ENCODE results near the gene SLC25A39. TPM values are rescaled to one million over a fixed set of nuclear protein-coding genes. Genes with fewer than 3 reads are reported as not detected.

The SLC25A39 gene
- total RNA-seq, 1 donor from 2014 or later, result 80.6 TPM

DNA sequence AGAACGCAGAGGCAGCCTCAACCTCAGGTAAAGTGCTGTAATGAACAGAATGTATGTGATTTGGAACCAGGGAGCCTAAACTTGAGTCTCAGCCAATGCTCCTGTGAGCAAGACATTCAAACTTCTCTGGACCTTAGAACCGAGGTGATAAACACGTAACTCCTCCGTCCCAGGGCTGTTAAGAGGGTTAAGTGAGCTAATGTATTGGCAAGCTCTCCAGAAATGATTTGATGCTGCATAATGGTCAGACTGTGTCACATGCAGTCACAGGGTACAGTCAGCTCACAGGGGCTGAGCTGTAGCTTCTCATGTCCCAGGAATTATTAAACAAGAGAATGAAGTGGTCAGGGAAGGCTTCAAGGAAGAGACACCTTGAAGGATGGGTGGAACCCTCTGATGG, 46.6 kb downstream of the SLC25A39 start:
- no peak overlapping the region for H3K27ac Mint-ChIP-seq (ENCODE audit: unreplicated experiment)
- H3K36me3 Mint-ChIP-seq (ENCODE audit: low read depth, unreplicated experiment), result no peaks in the 10 kb centered on the region
- no peaks in the 10 kb centered on the region for H3K79me2 ChIP-seq (ENCODE audit: insufficient read depth, low read length)
- H3K4me1 Mint-ChIP-seq (ENCODE audit: low read depth, unreplicated experiment), result peaks cover 10% of the 10 kb centered on the region
- no peak overlapping the region for H2AFZ ChIP-seq (ENCODE audit: low read depth, low read length)
- peaks cover 20% of the 10 kb centered on the region for H3K4me1 ChIP-seq (ENCODE audit: insufficient read depth, low read length)
- no peaks in the 10 kb centered on the region for H3K27me3 ChIP-seq (ENCODE audit: insufficient read depth, low read length)
- H4K20me1 ChIP-seq (ENCODE audit: insufficient read depth, low read length), result no peaks in the 10 kb centered on the region
- no peak overlapping the region for H3K9ac ChIP-seq (ENCODE audit: low read length)
- H3K4me3 ChIP-seq (ENCODE audit: insufficient read depth, low read depth, low read length), result no peak overlapping the region
- H3K4me3 Mint-ChIP-seq (ENCODE audit: unreplicated experiment), result no peak overlapping the region
- FAIRE-seq (no peak), DNase-seq (ENCODE audit: low read depth) (peak; percentile 42)
- no peaks in the 10 kb centered on the region for H3K9me3 Mint-ChIP-seq (ENCODE audit: unreplicated experiment)
- no peak overlapping the region for H3K4me2 ChIP-seq (ENCODE audit: low read length)
- H3K9me3 ChIP-seq (ENCODE audit: insufficient read depth, low read depth, low read length), result no peaks in the 10 kb centered on the region
- TF ChIP-seq EZH2 (IDR thresholded peaks at IDR 0.05; ENCODE audit: insufficient read depth, low read length), result no peak
- TF ChIP-seq, protein P1, sequence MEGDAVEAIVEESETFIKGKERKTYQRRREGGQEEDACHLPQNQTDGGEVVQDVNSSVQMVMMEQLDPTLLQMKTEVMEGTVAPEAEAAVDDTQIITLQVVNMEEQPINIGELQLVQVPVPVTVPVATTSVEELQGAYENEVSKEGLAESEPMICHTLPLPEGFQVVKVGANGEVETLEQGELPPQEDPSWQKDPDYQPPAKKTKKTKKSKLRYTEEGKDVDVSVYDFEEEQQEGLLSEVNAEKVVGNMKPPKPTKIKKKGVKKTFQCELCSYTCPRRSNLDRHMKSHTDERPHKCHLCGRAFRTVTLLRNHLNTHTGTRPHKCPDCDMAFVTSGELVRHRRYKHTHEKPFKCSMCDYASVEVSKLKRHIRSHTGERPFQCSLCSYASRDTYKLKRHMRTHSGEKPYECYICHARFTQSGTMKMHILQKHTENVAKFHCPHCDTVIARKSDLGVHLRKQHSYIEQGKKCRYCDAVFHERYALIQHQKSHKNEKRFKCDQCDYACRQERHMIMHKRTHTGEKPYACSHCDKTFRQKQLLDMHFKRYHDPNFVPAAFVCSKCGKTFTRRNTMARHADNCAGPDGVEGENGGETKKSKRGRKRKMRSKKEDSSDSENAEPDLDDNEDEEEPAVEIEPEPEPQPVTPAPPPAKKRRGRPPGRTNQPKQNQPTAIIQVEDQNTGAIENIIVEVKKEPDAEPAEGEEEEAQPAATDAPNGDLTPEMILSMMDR (IDR thresholded peaks at IDR 0.05; ENCODE audit: insufficient read depth, low read depth, low read length), result no peak
- peaks cover 35% of the 10 kb centered on the region for H3K27me3 Mint-ChIP-seq (ENCODE audit: low read depth, unreplicated experiment)
- no peak overlapping the region for H3K27ac ChIP-seq (ENCODE audit: low read depth, low read length)
- no peaks in the 10 kb centered on the region for H3K36me3 ChIP-seq (ENCODE audit: insufficient read depth, low read length)

DNA sequence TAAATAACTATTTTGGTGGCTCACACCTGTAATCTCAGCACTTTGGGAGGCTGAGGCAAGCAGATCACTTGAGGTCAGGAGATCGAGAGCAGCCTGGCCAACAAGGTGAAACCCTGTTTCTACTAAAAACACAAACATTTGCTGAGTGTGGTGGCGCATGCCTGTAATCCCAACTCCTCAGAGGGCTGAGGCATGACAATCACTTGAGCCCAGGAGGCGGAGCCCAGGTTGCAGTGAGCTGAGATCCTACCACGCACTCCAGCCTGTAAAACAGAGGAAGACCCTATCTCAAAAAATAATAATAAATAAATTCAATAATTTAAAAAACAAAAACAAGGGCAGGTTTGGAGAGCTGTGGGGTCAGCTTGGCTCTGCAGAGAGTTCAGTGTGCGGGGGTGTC, 51.0 kb downstream of the SLC25A39 start:
- Mint-ChIP-seq H3K9me3 (ENCODE audit: unreplicated experiment) (no peaks in the 10 kb centered on the region), H3K4me3 (ENCODE audit: unreplicated experiment) (no peak overlapping the region), H3K27me3 (ENCODE audit: low read depth, unreplicated experiment) (peaks cover 58% of the 10 kb centered on the region), H3K27ac (ENCODE audit: unreplicated experiment) (no peak overlapping the region), H3K36me3 (ENCODE audit: low read depth, unreplicated experiment) (no peaks in the 10 kb centered on the region), H3K4me1 (ENCODE audit: low read depth, unreplicated experiment) (peaks cover 3% of the 10 kb centered on the region)
- H3K9me3 ChIP-seq (ENCODE audit: insufficient read depth, low read depth, low read length), result no peaks in the 10 kb centered on the region
- FAIRE-seq (no peak), DNase-seq (ENCODE audit: low read depth) (no peak)
- no peak overlapping the region for H2AFZ ChIP-seq (ENCODE audit: low read depth, low read length)
- no peak overlapping the region for H3K27ac ChIP-seq (ENCODE audit: low read depth, low read length)
- peaks cover 4% of the 10 kb centered on the region for H3K4me1 ChIP-seq (ENCODE audit: insufficient read depth, low read length)
- H3K79me2 ChIP-seq (ENCODE audit: insufficient read depth, low read length), result no peaks in the 10 kb centered on the region
- no peaks in the 10 kb centered on the region for H3K36me3 ChIP-seq (ENCODE audit: insufficient read depth, low read length)
- no peak overlapping the region for H3K9ac ChIP-seq (ENCODE audit: low read length)
- TF ChIP-seq, protein P1 (IDR thresholded peaks at IDR 0.05; ENCODE audit: insufficient read depth, low read depth, low read length), result no peak
- no peak for TF ChIP-seq EZH2 (IDR thresholded peaks at IDR 0.05; ENCODE audit: insufficient read depth, low read length)
- no peak overlapping the region for H3K4me3 ChIP-seq (ENCODE audit: insufficient read depth, low read depth, low read length)
- H3K27me3 ChIP-seq (ENCODE audit: insufficient read depth, low read length), result no peaks in the 10 kb centered on the region
- H3K4me2 ChIP-seq (ENCODE audit: low read length), result no peak overlapping the region
- no peaks in the 10 kb centered on the region for H4K20me1 ChIP-seq (ENCODE audit: insufficient read depth, low read length)

GRCh38 chr17:44272954-44273353, 51.7 kb downstream of the SLC25A39 start:
- Mint-ChIP-seq H3K9me3 (ENCODE audit: unreplicated experiment) (no peaks in the 10 kb centered on the region), H3K27ac (ENCODE audit: unreplicated experiment) (no peak overlapping the region), H3K4me3 (ENCODE audit: unreplicated experiment) (no peak overlapping the region), H3K36me3 (ENCODE audit: low read depth, unreplicated experiment) (no peaks in the 10 kb centered on the region), H3K4me1 (ENCODE audit: low read depth, unreplicated experiment) (peaks cover 6% of the 10 kb centered on the region), H3K27me3 (ENCODE audit: low read depth, unreplicated experiment) (peaks cover 57% of the 10 kb centered on the region)
- no peaks in the 10 kb centered on the region for H3K79me2 ChIP-seq (ENCODE audit: insufficient read depth, low read length)
- no peaks in the 10 kb centered on the region for H4K20me1 ChIP-seq (ENCODE audit: insufficient read depth, low read length)
- no peaks in the 10 kb centered on the region for H3K4me1 ChIP-seq (ENCODE audit: insufficient read depth, low read length)
- H3K27ac ChIP-seq (ENCODE audit: low read depth, low read length), result no peak overlapping the region
- no peak overlapping the region for H3K9ac ChIP-seq (ENCODE audit: low read length)
- no peak overlapping the region for H2AFZ ChIP-seq (ENCODE audit: low read depth, low read length)
- TF ChIP-seq EZH2 (IDR thresholded peaks at IDR 0.05; ENCODE audit: insufficient read depth, low read length), result no peak
- TF ChIP-seq, protein P1 (IDR thresholded peaks at IDR 0.05; ENCODE audit: insufficient read depth, low read depth, low read length), result no peak
- no peaks in the 10 kb centered on the region for H3K36me3 ChIP-seq (ENCODE audit: insufficient read depth, low read length)
- no peaks in the 10 kb centered on the region for H3K9me3 ChIP-seq (ENCODE audit: insufficient read depth, low read depth, low read length)
- H3K4me3 ChIP-seq (ENCODE audit: insufficient read depth, low read depth, low read length), result no peak overlapping the region
- DNase-seq (ENCODE audit: low read depth) (no peak), FAIRE-seq (no peak)
- no peak overlapping the region for H3K4me2 ChIP-seq (ENCODE audit: low read length)
- H3K27me3 ChIP-seq (ENCODE audit: insufficient read depth, low read length), result no peaks in the 10 kb centered on the region
